ENCODE data around the gene MRPL16.

The MRPL16 gene

GRCh38 chr11:59769828-59770227 is 40.8 kb downstream of the MRPL16 start:
- DNase-seq = no peak

- DNase-seq = no peak
These were observed 41.5 kb downstream of the MRPL16 start for GRCh38 chr11:59769111-59769510.

DNA sequence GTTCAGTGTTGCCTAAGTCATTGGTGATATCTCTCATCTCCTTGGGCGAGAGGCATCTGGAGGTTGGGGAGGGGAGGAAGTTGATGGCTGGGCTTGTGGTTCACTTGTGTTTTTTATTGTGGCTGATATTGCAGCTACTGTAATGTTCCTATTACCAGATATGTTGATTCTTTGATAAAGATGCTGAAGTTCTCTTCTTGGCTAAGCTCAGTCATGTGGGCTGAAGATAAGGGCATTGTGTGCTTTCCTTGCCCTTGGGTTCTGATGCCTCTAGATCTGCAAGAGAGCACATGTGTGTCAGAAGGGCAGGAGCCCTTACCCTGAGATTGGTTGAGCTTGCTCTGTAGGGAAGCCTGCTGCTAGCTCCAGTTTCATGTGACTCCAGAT is 43.4 kb downstream of the MRPL16 start:
- DNase-seq = no peak

GRCh38 chr11:59766542-59767224 is 43.9 kb downstream of the MRPL16 start:
- no peak for DNase-seq

DNA sequence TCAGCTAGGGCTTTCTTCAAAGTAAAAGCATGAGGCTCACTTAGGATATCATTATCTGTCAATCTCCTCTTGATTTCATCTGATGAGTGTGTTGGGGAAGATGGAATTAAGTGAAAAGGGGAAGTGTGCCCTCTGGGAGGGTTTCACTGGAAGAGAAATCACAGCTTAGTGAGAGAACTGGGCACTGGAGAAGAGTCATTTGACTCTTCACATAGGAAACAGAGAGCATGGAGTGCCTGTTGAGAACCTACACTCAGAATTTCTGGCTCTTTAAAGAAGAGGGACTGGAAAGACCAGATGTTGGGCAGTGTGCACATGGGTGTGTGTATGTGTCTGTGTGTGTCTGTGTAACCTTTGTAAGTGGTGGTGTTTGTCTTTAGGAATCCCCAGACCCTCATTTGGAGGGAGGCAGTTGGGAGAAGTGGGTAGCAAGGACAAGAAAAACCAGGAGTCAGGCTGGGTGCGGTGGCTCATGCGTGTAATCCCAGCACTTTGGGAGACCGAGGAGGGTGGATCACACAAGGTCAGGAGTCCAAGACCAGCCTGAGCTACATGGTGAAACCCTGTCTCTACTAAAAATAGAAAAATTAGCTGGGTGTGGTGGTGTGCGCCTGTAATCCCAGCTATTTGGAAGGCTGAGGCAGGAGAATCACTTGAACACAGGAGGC is 45.4 kb downstream of the MRPL16 start:
- DNase-seq = no peak

- no peak for DNase-seq
These were observed 48.6 kb downstream of the MRPL16 start for GRCh38 chr11:59761993-59762392.

DNA sequence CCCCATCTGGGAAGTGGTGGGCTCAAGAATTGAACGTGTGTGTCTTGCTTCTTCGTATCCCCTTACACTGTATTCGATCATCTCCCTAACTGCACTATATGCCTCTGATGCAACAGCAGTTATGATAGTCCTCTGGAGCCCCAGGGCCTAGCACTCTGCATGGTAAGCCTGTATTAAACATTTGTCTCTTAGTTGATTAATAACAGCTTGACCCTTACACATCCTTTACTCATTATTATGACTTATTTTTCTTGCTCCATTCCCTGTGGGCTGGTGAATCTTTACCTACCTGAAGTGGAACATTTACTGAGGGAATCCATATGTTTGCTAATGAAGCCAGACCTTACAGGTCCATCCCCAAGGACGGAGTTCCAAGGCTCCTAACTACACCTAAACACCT is 49.8 kb downstream of the MRPL16 start:
- DNase-seq = no peak

DNA sequence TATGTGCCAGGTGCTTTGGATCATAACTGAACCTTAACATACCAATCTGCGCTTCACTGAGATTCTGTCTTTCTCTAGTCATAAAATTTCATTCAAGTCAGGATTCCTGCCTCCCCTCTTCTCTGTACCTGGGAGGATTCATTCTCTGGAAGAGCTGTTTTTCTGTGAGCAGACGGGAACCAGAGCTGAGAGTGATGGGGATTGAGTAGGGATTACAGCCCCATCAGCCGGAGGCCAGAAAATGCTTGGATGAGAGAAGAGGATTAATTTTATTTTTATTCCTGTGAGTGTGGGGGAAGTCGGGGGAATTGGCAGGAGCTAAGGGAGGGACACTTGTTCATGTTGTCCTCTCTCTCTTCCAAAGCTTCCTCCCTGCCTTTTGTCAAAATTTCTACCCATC is 50.7 kb downstream of the MRPL16 start:
- DNase-seq = no peak

- no peak for DNase-seq
These were observed 52.1 kb downstream of the MRPL16 start for GRCh38 chr11:59758401-59759037.

DNA sequence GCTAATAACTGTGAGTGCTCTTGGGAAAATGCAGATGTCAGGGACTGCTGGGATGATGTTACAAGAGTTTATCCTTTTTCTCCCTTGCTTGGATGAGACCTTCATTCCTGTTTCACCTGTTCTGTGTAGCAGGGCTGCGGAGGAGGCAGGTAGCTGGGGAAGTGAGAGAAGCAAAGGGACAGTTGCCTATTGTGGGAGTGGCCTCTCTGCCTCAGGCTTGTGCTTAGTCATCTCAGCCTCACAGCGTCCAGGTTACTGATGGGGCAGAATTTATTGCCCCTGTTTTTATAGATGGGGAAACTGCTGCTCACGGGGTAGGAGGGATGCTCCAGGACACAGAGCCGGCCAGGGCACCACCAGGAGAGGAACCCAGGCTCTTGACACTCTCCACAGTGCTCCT is 53.7 kb downstream of the MRPL16 start:
- no peak for DNase-seq

DNA sequence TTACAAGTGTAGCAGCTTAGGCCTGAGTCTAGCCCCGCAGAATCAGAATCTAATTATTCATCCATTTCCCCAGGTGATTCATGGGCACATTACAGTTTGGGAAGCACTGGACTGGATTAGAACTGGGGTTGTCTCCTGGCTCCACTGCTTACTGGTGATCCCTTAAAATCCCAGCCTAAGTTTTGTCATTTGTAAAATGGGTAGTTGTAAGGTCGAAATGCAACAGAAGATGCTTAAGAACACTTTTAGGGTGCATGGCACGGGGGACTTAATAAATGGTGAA is 54.1 kb downstream of the MRPL16 start:
- DNase-seq = no peak

Measured in DMS79 treated with DMSO at 0.1 percent for 48 hours (cell line).